Upper lobe of right lung (tissue), 1 donor: ENCODE data around the gene KCNMA1. TPM values are rescaled to one million over a fixed set of nuclear protein-coding genes. Genes with fewer than 3 reads are reported as not detected.

Experiments
- ATAC-seq: fragments of 200-7000 bp; cut with Tn5 transposase; one replicate; pipeline ENCODE4 v1.9.1; 2020; ENCODE audit warnings: mild to moderate bottlenecking, moderate library complexity
- DNase-seq: peaks from one replicate; pipeline ENCODE4 v3.0.0-alpha.2; 2020
- H3K27ac ChIP-seq: fragments of 200-600 bp; one replicate; pipeline ENCODE4 v1.8.0; 2022
- H3K27me3 ChIP-seq: fragments of 200-600 bp; one replicate; pipeline ENCODE4 v1.8.0; 2022; ENCODE audit warnings: mild to moderate bottlenecking
- H3K36me3 ChIP-seq: fragments of 200-600 bp; one replicate; pipeline ENCODE4 v1.8.0; 2022
- H3K4me1 ChIP-seq: fragments of 200-600 bp; one replicate; pipeline ENCODE4 v1.8.0; 2022
- H3K4me3 ChIP-seq: fragments of 200-600 bp; one replicate; pipeline ENCODE4 v1.8.0; 2022; ENCODE audit warnings: mild to moderate bottlenecking
- H3K9me3 ChIP-seq: fragments of 200-600 bp; one replicate; pipeline ENCODE4 v1.8.0; 2022
- intact Hi-C: fragments of 100-400 bp; cut with DNase I; formaldehyde crosslinking; loops from one replicate; pipeline ENCODE4 v1.11.0; 2022
- total RNA-seq: library from RNA; stranded (reverse); fragmentation: NEBNext Ultra II Directional; extraction: Animal tissue kit (Norgen Biotek cat#: 25700); gene quantifications from one replicate; pipeline ENCODE4 v1.2.1, GENCODE V29; 2021
- TF ChIP-seq, protein P1 (sequence below): fragments of 200-600 bp; IDR thresholded peaks from one replicate; pipeline ENCODE4 v1.8.0; 2022; ENCODE audit warnings: antibody characterized with exemption
- donor health status: DM: no; HTN: yes; CAD: no; lungs with severe emphysema.

KCNMA1 gene
- total RNA-seq, 1 donor from 2014 or later = 26.3 TPM

GRCh38 chr10:77282163-77282562, 355.4 kb downstream of the KCNMA1 start:
- H3K36me3 ChIP-seq = no peaks in the 10 kb centered on the region
- intact Hi-C loops = no loop called here
- H3K4me1 ChIP-seq = no peaks in the 10 kb centered on the region
- H3K9me3 ChIP-seq = no peaks in the 10 kb centered on the region
- DNase-seq (no peak), ATAC-seq (no peak)
- no peaks in the 10 kb centered on the region for H3K27me3 ChIP-seq
- H3K4me3 ChIP-seq = no peak overlapping the region
- TF ChIP-seq, protein P1, sequence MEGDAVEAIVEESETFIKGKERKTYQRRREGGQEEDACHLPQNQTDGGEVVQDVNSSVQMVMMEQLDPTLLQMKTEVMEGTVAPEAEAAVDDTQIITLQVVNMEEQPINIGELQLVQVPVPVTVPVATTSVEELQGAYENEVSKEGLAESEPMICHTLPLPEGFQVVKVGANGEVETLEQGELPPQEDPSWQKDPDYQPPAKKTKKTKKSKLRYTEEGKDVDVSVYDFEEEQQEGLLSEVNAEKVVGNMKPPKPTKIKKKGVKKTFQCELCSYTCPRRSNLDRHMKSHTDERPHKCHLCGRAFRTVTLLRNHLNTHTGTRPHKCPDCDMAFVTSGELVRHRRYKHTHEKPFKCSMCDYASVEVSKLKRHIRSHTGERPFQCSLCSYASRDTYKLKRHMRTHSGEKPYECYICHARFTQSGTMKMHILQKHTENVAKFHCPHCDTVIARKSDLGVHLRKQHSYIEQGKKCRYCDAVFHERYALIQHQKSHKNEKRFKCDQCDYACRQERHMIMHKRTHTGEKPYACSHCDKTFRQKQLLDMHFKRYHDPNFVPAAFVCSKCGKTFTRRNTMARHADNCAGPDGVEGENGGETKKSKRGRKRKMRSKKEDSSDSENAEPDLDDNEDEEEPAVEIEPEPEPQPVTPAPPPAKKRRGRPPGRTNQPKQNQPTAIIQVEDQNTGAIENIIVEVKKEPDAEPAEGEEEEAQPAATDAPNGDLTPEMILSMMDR = no peak
- no peak overlapping the region for H3K27ac ChIP-seq

DNA sequence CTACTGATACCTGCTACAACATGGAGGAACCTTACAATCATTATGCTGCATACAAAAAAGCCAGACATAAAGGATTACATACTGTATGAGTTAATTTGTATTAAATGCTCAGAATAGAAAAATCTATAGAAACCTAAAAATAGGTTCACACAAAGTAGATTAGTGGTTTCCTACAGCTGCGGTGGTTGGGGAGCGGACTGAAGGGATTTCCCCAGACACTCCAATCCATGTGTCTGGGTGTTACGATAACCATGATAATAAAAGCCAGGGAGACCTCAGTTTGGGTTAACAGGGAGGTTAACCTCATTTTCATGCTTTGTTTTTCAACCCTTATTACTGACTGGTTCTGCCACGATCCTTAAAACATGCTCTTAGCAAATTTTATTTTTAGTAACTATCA, 355.9 kb downstream of the KCNMA1 start:
- TF ChIP-seq, protein P1 = no peak
- no peak for ATAC-seq
- DNase-seq = no peak
- H3K4me1 ChIP-seq = no peaks in the 10 kb centered on the region
- intact Hi-C loops = no loop called here
- no peak overlapping the region for H3K27ac ChIP-seq
- no peaks in the 10 kb centered on the region for H3K27me3 ChIP-seq
- no peak overlapping the region for H3K4me3 ChIP-seq
- H3K9me3 ChIP-seq = no peaks in the 10 kb centered on the region
- H3K36me3 ChIP-seq = no peaks in the 10 kb centered on the region

DNA sequence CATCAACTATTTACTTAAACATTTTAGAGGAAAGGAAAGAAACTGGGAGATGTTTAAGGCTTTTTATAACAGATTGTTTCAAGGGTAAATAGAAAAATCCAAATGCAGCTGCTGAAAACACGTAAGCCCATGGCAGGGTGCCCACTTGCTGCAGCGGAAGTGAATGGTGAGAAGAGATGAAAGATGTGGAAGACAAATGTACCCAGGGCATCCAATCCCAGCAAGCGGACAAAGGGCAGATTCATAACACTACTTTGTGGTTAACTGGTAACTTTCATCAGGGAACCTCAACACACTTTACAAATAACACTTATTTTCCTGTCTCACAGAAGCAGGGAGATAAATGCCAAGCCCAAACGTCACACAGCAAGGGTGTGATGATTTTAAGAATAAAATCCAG, 358.4 kb downstream of the KCNMA1 start:
- H3K4me1 ChIP-seq = no peaks in the 10 kb centered on the region
- H3K36me3 ChIP-seq = no peaks in the 10 kb centered on the region
- DNase-seq (no peak), ATAC-seq (no peak)
- no peaks in the 10 kb centered on the region for H3K9me3 ChIP-seq
- TF ChIP-seq, protein P1 = no peak
- intact Hi-C loops = no loop called here
- no peak overlapping the region for H3K4me3 ChIP-seq
- no peak overlapping the region for H3K27ac ChIP-seq
- H3K27me3 ChIP-seq = peaks cover under 1% of the 10 kb centered on the region

- intact Hi-C loops = no loop called here
- H3K4me1 ChIP-seq = no peaks in the 10 kb centered on the region
- H3K9me3 ChIP-seq = no peaks in the 10 kb centered on the region
- ATAC-seq = no peak
- peaks cover 7% of the 10 kb centered on the region for H3K27me3 ChIP-seq
- TF ChIP-seq, protein P1 = no peak
- no peak overlapping the region for H3K27ac ChIP-seq
- no peak overlapping the region for H3K4me3 ChIP-seq
- DNase-seq = no peak
- no peaks in the 10 kb centered on the region for H3K36me3 ChIP-seq
Observed at GRCh38 chr10:77274046-77274795, 363.4 kb downstream of the KCNMA1 start.

- DNase-seq = no peak
- Histone ChIP-seq H3K27ac (no peak overlapping the region), H3K4me3 (no peak overlapping the region), H3K36me3 (no peaks in the 10 kb centered on the region), H3K9me3 (no peaks in the 10 kb centered on the region), H3K4me1 (no peaks in the 10 kb centered on the region), H3K27me3 (peaks cover 5% of the 10 kb centered on the region)
- no peak for ATAC-seq
- intact Hi-C loops = no loop called here
- TF ChIP-seq, protein P1 = no peak
Observed at GRCh38 chr10:77269163-77269562, 368.4 kb downstream of the KCNMA1 start.
